AG08396 (cell line): ENCODE measurements around the gene POLR3H.
A peak's percentile ranks its signal among the peaks of the same experiment; 100 is the strongest.

Experiments
- DNase-seq: peaks from one replicate; pipeline ENCODE4 v3.0.0; 2012; ENCODE audit warnings: low spot score, mixed read lengths

POLR3H gene

DNA sequence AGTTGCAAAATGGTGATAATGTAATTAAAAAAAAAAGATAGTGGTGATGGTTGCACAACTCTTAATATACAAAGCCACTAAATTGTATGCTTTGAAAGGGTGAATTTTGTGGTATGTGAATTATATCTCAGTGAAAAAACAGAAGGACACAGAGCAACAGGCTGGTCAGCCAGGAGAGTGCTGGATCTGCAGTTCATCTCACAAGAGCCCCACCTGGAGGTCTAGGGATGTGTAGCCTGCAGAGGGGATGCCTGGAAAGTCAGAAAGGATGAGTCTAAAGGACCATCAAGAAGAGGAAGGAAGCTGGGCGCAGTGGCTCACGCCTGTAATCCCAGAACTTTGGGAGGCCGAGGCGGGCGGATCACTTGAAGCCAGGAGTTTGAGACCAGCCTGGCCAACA is 9.0 kb downstream of the POLR3H start:
- DNase-seq: no peak

DNA sequence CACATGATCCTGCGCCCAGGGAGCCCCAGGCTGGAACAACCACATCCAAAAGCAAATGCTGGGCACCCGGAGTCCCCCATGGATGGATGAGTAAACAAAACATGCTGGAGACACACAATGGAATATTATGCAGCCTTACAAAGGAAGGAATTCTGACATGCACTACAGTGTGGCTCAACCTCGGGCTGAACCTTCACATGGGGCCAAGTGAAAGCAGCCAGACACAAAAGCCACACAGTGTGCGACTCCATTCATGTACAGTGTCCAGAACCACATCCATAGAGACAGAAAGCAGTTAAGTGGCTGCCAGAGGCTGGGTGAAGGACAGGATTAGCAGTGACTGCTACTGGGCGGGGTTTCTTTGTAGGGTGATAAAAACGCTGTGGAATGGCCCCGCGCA is 10.1 kb downstream of the POLR3H start:
- no peak for DNase-seq

DNA sequence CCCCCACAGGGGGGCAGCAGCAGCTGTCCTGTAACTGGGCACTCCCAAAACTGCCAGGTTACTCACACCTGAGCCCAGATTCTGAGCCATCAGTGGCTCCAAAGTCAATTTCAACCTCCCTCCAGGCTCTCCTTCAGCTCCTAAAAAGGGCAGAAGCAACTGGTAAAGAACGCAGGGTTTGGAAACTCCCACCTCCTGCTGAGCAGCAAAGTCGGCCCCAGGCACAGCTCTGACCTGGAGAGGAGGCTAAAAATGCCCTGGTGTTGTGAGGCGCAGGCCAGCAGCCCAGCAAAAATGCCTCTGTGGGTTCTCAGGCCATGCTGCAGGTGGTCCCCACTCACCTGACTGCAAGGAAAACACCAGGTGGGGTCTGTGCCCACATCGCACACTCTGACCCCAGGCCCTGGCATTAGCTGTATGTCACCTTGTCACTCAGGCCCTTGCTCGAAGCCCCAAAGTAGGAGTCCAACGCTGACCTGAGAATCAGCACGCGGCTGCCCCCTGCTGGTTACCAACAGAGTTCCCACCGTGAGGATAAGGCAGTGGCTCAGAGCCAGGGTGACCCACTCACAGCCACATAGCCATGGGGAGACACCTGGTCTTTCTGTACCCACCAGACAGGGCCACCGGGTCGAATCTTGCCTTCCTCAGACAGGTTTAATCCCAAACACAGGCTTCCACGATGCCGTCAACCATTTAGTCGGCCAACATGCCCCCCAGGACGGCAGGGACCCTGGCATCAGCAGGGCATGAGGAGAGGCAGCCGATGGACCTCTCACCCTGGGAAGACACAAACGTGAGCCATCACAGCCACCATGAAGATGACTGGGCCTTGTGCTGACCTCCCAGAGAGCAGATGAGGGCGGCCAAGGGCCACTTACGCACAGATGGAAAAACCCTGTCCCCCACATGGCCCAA is 11.1 kb downstream of the POLR3H start:
- DNase-seq: peak; percentile 72

DNA sequence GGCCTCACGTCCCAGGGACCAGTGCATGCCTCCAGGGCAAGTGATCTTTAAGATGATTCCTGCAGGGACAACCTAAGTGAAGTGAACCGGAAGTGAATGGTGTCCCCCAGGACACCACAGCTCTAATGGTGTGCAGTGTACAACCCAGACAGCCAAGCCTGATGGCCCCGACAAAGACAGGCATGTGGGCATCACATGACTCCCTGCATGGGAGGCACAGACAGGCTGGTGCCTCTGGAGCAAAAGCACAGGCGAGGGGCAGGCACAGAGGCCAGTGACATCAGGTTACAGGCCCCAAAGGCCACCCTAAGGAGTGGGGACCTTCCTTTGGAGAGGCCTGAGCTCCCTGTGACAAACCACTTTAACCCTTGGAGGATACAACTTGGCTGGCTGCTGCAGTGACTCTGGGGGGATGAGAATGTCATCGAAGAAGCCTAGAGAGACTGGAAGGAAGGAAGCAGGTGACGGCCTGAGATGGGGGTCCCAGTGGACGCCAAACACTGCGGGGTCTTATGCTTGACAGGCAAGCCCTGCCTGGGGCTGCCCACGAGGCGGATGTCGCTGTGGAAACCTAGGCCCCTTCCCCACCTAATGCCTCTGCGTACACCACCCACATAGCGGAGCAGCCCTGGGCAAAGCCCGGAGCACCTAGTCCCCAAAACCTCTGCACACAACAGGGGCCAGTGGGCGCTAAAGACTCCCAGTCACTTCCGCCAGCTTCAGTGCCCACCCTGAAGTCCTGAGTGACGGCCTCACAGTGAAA is 12.4 kb downstream of the POLR3H start:
- no peak for DNase-seq

DNA sequence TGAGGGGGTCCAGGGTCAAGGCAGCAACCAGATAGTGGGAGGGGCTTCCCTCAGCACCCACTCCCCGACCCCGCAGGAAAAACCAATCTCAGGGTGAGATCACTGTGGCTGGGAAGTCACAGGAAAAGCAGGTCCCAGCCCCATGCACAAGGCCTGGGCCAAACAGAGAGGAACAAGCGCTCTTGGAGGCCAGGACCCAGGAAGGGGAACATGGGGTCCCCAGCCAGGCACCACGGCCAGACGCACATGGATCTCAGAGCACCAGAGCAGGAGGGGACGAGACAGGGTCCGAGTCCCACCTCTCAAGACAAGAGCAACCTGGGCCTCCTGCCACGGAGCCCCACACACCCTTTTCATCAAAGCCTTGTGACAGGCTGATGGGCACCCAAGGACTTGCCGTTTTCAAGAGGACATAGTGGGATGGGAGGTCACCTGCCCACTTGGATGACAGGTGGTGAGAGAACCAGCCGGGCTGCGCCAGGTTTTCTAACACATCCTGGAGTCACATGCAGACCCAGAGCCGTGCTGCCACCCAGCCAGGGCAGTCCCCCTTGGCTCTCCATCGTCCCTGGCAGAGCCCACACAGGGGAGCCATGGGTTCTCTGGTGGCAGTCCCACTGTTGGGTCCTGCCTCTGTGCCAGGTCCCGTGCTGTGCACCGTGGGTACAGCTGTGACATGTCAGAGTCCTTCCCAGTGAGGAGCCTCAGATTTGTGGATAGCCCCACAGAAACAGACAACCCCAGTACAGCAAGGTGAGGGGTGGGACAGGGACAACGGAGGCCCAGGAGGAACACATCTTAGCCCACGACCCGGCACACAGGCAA is 13.2 kb downstream of the POLR3H start:
- DNase-seq: no peak

DNA sequence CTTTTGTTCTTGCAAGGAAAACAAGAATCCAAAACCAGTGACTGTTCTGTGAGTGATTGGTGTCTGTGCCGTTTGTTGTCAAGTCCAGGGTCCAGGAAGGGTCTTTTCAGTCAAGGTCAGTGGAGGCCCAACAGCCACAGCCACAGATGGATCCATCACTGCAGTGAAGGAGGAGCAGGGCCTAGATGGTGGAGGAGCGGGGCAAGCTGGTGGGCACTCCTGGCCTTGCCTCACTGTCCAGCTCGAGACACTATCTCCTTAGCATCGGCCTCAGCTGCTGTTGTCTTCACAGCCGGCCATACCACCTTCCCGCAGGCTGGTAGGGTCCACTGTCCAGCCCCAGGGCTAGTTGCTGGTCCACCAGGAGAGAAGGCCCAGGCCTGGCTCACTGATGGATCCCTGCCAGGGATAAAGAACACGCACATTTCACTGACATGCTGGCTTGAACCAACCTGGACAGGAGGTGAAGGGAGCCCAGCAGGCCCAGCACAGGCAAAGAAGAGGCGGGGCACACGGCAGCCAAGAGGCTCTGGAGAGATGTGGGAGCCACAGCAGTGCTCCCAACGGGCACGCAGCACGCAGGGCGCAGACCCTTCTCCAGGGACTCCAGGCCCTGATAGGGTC is 15.2 kb downstream of the POLR3H start:
- no peak for DNase-seq

DNA sequence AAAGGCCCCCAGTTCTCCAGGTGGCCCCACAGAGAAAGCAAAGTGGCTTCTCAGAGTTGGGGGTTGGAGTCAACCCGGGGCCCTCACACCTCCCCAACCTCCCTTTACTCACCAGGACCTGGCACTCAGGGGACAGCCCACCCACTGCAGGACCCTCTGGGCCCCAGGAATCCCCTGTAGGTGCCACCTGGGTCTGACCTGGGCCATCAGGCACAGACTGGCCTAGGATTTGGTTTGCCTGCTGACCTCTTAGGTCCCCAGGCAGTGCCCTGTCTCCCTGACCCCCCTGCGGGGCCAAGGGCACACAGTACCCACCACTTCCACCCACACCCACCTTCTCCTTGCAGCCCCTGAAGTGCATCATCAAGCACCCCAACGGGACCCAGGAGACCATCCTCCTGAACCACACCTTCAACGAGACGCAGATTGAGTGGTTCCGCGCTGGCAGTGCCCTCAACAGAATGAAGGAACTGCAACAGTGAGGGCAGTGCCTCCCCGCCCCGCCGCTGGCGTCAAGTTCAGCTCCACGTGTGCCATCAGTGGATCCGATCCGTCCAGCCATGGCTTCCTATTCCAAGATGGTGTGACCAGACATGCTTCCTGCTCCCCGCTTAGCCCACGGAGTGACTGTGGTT is 16.0 kb downstream of the POLR3H start:
- DNase-seq: no peak

DNA sequence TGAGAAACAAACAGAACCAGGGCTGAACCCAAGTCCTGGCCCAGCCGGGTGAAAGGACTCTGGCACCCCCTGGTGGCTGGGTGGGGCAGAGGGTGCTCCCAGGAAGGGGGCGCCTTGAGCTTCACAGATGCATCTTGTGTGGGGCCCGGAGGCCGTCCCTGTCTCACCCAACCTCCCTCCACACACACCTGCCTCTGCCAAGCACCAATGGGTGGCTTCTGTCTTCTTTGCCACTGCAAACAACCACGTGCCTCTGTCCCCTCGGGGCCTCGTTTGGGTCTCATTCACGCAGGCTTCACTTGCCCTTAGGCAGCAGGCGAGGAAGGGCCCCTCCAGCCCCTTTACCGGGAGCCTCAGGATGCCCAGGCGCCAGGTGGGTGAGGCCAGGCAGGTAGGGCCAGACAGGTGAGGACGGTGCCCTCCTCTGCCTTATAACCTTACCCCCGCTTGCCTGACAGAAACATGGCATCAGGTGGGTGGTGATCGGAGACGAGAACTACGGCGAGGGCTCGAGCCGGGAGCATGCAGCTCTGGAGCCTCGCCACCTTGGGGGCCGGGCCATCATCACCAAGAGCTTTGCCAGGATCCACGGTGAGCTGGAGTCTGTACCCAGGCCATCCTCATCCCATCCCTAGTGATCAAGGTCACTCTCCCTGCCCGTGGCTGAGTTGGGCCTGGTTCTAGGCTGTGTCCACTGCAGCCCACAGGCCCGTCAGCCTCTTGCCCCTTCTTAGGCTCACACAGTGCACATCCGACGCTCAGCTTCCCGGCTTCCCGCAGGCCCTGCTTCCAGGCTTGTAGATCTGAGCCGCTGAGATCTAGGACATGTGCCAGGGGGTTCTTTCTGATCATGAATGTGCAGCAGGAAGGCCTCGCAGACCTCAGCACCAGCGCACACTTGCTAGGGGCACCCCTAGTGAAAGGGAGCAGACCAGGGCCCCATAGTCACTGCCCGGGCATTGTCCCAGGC is 17.2 kb downstream of the POLR3H start:
- DNase-seq: peak; percentile 61

DNA sequence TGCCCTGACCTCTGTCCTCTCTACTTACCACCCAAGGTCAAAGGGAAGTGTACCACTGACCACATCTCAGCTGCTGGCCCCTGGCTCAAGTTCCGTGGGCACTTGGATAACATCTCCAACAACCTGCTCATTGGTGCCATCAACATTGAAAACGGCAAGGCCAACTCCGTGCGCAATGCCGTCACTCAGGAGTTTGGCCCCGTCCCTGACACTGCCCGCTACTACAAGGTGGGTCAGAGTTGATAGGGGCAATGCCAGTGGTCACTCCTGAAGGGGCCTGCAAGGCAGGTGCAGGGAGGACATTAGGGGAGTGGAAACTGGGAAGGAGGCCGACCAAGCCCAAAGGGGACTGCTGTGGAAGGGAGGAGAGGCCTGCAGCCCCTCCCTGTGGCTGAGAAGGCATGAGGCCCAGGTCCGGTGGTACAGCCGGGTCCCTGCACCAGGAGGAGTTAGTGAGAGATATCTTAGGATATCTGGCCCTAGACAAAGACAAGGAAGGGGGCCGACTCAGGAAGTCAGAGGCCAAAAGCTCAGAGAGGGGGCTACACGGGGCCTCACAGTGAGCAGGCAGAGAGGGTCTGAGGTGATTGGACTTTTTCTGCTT is 17.9 kb downstream of the POLR3H start:
- no peak for DNase-seq

DNA sequence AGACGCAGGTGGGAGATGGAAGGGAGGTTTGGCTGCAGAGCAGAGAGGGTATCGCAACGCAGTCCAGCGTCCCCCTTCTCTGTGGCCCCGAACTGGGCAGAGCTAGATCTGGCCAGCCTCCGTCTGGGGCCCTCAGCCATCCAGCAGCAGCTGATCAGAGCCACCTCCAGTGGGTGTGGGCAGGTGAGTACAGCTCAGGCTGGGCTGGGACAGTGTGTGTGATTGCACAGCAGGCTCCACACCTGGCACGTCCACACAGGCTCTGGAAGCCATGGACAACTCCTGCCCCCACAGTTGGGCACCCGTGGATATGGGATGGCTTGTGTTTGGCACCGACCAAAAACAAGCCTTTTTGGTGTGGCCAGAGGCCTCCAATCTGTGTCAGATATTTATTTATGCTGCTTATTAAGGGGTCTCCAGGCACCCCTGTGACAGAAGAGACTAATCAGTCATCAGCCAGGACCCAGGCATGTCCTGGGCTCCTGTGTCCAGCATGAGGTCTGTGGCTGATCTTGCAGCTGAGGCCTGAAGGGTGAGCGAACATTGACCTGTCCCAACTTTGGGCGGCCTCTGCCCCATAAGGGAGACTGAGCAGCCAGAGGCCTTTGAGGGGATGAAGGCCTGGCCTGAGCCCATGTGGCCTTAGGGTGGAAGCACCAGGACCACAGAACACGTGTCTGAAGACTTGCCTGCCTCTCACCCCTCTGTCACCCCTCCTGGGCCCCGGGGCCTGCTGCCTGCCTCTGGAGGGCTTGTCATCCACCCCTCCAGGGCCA is 18.6 kb downstream of the POLR3H start:
- DNase-seq: no peak

DNA sequence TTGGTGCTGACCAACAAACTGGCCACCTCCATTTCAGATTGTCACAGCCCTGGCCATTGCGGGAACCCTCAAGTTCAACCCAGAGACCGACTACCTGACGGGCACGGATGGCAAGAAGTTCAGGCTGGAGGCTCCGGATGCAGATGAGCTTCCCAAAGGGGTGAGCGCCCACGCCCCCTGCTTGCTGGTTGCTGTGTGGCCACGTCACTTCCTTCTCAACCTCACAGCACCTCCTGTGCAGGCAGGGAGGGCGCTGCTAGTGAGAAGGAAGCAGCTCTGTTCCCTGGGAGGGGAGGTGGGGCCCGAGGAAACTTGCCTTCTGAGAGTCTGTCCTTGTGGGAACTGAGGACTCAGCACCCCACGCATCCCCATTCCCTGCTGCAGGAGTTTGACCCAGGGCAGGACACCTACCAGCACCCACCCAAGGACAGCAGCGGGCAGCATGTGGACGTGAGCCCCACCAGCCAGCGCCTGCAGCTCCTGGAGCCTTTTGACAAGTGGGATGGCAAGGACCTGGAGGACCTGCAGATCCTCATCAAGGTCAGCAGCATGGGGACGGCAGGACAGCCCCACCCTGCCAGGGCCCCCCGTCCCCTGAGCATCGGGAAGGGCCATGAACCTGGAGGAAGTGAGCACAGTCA is 19.3 kb downstream of the POLR3H start:
- DNase-seq: no peak

DNA sequence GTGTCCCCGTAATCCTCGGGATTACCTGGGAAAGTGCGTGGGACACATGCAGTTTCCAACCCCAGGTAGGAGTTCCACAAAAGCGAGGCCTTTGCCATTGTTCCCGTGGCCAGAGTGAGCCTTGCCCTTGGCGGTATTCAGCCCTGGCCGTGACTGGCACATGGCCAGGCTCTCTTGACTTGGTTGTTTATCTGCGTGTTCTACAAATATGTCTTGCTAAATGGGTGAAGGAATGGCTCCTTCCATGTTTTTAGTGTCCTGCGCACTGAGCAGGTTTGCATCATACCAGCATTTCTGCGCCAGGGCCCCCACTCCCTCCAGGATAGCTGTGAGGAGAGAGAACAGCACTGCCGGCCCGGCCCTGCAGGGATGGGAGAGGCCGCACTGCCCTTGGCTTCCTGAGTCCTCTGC is 20.0 kb downstream of the POLR3H start:
- peak; percentile 81 for DNase-seq

DNA sequence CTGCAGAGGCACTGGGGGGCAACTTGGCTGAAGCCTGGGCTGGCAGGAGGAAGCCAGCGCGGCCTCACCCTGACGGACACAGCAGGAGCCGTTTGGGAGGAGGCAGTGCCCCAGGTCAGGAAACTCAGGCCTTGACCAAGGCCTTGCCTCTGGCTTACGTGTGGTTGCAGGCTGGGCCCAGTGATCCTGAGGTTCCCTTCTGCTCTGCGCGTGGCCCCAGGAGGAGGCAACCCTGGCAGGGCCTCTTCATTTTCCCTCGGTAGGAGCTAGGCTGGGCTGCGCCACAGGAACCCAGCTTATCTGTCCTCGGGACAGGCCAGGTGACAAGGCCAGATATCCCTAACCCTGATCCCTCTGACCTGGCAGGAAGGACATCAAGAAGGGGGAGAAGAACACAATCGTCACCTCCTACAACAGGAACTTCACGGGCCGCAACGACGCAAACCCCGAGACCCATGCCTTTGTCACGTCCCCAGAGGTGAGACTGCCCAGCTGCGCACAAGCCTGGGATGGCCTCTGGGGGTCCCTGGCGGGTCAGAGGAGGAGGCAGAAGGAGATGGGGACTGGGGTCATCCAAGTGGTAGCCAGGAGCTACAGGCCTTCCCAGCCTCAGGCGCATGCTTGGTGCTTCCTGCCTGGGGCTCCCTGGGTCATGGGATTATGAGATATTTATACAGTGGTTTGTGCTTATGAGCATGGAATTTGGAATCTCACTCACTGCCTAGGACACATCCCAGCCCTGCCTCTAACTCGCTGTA is 20.6 kb downstream of the POLR3H start:
- peak; percentile 89 for DNase-seq

DNA sequence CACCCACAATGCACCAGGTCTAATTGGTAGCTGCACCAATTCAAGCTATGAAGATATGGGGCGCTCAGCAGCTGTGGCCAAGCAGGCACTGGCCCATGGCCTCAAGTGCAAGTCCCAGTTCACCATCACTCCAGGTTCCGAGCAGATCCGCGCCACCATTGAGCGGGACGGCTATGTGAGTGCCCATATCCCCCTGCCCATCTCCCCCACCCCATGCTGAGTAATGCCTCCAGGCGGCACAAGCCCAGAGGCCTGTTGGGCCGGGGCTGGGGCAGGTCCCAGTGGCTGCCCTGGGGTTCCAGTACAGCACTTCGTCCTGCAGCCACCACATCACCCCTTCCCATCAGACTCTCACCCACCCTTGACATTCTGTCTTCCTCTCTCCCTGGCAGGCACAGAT is 21.5 kb downstream of the POLR3H start:
- DNase-seq: no peak

DNA sequence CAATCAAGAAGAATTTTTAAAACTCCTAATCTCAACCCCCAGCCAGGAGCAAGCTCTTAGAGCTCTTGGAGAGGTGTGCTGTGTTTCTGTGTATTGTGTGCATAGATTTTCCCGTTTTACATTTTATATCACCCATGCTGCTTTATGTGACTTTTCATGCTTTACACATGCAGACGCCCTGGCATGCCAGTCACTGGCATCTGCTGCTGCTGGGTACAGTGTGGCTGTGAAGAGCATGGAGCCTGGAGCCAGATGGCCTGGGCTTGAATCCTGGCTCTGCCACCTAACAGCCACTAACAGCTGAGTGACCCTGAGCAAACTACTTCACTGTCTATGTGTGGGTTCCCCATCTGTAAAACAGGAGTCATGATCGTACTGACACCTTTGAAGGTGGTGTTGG is 23.1 kb downstream of the POLR3H start:
- no peak for DNase-seq

DNA sequence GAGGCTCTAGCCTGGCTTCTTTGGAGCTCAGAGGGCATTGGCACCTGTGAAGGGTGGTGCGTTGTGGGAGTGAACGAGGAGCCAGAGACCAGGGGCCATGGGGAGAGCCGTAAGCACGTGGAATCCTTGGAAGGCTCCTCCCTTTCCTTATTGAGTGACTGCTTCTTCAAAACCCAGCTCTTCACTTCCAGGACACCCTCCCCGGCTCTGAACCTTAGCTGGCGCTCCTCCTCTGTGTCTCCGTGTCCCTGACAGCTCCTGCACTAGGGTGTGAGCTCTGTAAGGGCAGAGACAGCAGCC is 26.3 kb downstream of the POLR3H start:
- no peak for DNase-seq

DNA sequence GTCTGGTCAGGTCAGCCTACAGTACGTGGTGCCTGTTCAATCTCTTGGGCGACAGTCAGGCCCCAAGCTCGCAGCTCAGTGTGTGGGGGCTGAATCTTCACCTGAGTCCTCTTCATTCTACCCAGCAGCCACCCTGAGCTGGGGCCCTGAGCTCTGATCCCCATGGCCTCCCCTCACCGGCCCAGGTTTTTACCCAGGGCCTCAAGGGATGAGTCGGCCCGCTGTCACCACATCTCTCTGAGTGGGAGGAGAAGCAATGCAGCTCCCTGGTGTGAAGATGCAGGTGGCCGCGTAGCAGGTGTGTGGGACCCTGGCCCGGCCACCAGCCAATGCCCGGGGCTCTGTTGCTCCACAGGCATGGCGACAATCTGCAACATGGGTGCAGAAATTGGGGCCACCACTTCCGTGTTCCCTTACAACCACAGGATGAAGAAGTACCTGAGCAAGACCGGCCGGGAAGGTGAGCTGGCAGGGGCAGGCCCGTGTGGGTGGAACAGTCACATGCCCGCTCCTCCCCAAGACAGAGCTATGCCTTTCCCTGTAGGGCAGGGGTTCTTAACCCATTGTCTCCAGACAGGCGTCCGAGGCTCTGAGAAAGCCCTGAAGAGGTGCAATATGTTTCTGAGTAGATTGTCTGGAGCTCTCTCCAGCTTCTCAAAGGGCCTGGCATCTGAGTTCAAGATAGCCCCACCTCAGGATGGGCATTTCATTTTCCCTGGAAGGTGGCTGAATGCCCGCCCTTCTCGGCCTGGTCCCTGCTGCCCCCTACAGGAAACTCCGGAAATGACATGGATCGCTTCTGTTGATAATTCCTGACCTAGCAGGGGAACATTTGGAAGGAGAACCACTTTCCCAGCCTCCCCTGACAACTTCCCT is 26.9 kb downstream of the POLR3H start:
- DNase-seq: peak; percentile 75
